DMS79 (cell line): ENCODE data around the gene SETBP1.
A peak's percentile ranks its signal among the peaks of the same experiment; 100 is the strongest.

Experiments
- DNase-seq: peaks from one replicate; lab custom pipeline; 2025; lab: John Stamatoyannopoulos, UW

The SETBP1 gene

DNA sequence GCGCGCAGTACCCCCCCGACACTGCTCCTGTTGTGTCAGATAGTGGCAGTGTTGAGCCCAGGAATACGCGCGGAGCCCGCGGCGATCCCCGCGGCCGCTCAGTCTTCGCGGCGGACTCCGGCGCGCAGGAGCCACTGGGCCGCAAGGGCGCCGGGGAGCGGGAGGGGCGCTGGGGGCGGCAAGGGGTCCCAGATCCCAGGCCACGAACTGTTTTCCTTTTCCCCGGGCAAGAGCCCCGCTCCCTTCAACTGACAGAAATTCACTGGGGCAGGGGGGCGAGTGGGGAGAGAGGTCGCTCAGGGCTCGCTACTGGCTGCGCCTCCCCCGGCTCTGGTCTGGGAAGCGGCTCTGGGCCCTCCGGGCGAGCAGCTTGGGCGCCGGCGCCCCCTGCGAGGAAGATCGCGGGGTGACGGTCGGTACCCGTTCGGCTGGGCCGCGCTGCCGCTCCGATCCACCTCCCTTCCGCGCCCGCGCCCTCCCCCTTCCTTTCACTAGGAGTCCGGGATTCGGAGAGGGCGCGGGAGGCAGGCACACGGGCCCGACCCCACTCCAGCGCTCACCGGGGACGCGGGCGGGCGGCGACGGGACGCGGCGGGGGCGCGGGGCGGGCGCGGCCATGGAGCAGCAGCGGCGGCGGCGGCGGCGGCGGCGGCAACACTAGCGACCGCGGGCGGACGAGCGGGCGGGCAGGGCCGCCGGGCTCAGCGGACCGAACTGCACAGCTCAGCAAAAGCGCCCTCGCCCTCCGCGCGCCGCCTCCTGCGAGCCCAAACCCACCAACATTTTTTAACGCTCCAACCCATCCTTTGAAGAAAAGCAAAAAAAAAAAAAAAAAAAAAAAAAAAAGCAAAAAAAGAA, 1.4 kb upstream of the SETBP1 start:
- DNase-seq, result peak; percentile 62

DNA sequence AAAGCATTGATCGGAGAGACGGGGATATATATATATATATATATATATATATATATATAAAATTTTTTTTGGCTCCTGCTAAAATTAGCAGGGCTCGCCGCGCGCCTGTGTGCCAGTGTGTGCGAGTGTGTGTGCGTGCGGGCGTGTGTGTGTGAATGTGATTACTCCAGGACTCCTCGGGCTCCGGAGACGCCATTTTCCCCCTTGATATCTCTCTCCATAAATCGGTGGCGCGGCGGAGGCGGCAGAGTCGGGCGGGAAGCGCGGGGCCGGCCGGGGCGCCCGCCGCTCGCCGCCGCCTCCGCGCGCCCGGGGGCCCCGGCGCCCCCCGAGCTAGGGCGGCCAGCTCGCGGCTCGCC, 795 bp upstream of the SETBP1 start:
- DNase-seq, result peak; percentile 22

DNA sequence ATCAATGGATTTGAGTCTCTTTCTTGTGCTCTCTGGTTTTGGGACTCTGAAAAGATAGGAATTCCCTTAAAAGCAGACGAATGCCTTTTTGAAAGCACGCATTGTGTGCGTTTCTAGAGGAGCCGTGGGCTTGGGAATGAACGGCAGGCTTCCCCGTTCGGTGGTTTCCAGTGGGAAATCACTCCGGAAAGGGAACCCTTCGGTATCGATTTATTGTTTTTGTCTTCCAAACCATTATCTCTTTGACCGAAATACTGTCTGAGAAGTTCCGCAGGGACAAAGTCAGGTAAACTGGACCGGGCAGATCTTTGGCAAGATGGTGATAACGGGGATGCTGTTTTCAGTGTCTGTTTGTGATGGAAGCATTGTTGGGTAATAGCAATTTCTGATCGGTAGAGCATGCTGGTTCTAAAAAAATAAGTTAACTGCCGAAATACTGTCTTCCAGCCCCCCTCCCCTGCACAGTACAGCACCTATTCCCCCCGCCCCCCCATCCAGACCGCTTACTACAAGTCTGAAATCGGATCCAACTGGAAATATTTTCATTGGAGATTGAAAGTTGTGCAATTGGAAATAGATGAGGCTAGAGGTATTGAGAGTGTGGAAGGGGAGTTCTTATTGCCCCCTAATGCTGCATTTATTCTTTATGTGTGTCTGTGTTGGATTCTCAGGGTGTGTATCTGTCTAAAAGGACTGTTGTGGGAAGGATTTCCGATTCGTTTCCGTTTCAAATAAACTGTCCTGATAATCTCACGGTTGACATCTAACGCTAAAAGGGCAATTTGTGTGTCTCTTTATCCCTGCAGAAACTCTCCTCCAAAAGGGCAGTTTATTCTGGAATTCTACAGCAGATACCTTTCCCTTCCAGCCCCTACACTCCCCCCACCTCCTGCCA, 635 bp downstream of the SETBP1 start:
- no peak for DNase-seq

DNA sequence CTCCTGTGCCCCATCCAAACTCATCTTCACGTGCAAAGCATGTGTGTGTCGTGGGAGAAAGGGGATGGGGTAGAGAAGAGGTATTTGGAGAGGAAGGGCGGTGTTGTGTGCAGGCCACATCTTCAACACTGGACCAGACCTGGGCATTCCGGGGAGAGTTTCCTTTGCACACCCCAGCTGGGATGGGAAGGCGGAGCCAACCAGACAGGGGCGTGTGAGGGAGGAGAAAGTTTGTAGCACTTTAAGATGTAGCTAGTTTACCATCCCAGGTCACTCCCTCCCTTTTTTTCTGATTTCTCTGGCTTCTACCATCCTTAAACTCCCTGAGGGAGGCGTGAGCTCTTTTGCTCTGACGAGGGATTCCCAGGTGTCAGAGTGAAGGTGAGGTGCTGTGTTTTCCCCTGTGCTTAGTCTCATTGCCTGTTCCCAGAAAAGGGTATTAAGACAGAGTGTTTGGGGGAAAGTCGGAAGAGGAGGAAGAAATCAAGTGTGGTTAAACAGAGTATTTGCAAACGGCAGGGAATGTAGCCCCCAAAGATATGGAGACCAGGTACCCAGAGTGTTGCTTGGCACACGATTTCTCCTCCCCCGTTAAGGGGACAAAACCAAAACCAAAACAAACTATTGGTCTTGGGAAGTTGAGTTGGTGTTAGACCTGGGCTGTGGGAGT, 1.6 kb downstream of the SETBP1 start:
- no peak for DNase-seq

DNA sequence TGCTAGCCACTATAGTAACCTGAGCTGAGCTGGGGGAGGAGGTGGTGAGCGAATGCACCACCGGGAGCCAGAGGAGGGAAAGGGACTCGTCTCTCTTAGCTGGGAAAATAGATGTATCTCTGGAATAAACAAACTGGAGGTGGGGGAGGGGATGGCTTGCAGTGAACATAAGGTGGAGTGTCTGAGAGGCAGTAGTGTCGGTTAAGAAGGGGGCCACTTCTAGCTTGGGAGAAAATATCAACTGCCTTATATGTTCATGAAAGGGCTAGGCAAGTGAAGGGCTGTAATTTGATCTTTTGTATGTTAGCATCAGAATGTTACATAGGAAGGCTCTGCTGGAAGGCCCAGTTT, 2.2 kb downstream of the SETBP1 start:
- DNase-seq, result peak; percentile 52

DNA sequence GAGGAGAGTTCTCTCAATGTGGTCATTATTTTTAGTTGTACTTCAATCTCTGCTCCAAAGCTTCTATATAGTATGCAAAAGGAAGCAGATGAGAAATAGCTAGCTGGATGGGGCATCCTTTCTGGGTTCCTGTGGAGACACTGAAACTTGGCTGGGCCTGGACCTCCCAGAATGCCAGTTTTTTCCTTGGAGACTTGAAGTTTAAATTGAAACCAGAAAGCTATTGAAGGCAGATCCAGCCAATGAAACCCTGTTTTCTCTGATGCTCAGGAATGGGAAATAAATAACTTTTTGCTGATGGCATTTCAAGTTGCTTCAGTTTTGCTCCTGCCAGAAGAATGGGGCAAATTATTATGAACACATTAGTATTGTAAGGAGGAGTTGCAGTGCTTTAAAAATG, 2.9 kb downstream of the SETBP1 start:
- DNase-seq, result no peak

DNA sequence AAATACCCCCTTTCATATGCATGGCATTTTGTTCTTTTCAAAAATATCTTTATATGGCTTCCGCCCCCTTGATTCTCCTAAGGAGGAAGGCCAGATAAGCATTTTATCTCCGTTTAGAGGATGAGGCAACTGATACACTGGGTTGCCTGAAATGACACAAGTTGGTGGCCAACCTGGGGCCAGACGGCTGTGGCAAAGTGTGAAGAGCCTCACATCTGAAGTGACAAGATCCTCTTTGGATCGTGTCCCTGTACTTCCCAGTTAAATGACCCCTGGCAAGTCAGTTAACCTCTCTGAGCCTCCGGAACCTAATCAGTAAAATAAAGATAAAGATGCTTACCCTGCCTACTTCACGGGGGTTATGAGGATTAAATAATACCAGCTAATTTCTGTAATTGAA, 4.6 kb downstream of the SETBP1 start:
- DNase-seq, result no peak

DNA sequence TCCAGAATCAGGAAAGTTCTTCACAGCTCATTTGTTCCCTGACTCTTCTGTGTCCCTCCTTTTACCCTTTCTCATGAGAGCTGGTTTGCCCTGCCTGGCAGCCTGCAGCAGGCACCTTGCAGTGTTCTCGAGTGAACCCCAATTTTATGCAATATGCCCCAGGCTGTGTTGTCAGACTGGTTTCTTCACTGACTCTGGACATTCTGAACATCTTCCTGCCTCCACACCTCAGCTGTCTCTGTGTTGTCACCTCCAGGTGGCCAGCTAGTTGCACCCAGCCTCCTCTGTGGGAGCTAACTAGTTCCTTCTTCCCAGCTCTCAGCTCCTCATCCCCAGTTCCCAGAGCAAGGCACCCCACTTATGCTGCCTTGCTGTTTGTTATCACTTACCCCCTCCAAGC, 5.5 kb downstream of the SETBP1 start:
- DNase-seq, result no peak

DNA sequence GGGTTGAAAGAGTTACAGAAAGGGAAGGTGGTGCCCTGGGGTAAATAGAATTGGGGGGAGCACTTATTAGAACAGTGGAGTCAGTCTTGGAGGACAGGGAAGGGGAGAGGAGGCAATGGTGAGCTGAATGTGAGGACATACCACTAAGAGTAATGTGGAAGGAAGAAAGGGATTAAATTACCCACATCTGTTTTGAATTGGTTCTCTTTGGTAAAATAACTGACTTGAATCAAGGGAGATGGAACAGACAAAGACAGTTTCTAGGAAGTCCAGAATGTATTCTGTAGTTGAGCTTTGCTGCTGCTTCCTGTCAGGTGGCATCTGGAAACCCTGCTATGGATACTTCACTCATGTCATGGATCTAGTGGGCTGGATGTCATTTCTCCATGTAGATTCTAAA, 6.7 kb downstream of the SETBP1 start:
- no peak for DNase-seq

DNA sequence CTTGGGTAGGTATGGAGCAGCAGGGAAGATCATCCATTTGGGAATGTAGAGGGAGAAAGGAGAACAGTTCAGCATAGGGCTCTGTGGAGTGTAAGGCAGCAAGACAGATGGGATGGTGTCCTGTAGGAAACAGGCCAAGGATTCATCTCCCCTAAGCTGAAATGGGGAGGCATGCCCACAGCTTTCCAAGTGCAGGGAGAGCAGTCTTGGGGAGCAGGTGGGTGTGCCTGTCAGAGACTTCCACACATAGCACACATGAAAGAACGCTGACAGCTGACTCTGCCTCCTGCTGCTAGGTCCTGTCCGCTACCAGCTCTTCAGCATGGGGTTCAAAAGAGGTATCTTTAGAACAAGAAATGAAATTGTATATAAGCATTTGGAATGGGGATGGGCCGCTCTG, 9.0 kb downstream of the SETBP1 start:
- no peak for DNase-seq

DNA sequence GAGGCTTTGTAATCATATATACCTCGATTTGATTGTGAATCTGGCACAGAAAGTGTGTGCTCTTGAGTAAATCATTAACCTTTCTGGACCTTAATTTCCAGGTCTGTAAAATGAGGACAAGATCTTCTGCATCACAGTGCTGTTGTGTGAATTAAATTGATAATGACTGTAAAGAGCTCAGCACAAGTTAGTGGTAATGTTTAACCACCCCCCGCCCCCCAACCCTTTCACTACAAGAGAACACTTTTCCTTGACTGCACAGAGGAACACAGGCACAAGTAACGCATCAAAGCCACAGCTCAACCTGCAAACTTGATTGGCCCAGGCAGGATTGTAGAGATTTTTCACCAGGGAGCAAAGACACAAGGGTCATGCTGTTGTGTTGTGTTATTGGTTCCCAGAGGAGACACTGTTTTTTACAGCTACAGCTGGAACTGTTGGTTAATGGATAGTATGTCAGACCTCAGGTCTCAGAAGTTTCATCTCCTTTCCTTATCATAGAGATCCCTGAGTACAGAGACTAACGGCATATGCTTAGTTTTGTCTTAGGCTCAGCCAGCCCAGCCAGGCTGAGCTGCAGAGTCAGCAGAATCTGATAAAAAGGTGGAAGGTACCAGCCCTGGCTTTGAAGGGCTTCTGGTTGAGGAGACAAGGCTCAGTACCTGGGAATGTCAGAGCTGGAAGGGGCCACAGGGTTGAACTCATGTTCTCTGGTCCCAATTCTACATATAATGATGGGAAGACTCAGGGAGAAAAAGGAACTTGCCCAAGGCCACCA, 10.6 kb downstream of the SETBP1 start:
- DNase-seq, result no peak

DNA sequence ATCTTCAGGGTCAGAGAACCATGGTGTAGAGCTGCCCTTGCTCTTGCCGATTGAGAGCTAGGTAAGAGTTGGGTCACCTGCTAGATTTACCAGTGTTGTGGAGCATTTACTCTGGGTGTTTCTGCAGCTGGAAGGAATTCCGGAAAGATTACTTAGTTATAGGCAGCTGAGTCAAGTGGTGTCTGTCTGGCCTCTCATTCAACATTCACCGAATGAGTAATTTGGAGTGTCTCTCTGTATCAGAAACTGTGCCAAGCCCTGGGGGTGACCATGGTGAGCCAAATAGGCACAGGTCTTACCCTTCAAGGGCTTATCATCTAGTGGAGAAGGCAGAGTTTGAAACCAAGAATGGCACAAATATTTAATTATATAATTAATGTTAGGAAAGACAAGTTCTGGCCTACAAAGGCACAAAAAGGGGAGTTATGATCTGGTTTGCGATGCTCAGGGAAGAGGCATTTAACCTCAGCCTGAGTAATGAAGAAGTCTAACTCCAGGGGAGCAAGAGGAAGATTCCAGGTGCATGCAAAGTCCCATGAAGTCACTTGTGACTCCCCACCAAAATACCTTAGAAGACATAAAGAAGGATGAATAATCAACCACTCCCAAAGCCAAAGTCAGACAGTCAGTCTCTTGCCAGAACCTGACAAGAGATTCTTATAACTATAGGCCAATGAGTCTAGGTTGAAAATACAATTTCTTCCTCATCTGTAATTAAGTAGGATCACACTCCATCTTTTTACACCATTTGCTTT, 12.5 kb downstream of the SETBP1 start:
- DNase-seq, result no peak

DNA sequence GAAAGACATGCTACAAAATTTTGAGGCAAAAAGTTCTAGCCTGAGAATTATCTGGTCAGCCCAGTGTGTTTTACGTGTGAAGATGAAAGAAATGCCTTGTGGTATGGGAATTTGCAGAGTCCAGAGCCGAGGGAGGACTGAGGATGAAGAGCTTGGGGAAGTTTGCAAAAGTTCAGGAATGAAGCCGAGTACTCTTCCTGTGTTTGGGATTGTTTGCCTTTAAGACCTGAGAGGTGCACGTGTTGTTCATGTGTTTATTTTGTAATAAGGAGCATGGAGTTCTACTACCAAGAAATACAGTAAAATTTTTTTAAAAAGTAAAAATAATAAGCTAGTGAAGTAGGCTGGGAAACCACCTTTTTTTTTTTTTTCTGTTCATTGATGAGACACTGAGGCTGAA, 14.8 kb downstream of the SETBP1 start:
- no peak for DNase-seq

DNA sequence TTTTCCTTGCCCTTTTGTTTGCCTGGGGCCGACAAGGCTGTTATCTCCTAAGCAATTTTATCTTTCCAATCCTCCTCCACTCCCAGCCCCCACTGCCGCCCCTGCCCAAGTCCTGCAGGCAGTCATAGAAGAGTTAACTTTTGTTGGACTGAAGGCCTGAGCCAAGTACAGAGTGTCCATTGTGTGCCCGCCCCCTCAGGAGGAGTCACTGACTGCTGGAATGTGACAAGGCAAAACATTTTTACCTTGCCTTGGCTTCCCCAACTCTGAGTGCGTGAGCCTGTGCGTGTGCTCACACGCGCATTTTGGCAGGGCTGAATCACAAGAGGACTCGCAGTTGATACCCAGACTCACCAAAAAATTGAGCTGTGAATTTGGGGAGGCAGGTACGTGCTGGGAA, 16.2 kb downstream of the SETBP1 start:
- DNase-seq, result no peak

DNA sequence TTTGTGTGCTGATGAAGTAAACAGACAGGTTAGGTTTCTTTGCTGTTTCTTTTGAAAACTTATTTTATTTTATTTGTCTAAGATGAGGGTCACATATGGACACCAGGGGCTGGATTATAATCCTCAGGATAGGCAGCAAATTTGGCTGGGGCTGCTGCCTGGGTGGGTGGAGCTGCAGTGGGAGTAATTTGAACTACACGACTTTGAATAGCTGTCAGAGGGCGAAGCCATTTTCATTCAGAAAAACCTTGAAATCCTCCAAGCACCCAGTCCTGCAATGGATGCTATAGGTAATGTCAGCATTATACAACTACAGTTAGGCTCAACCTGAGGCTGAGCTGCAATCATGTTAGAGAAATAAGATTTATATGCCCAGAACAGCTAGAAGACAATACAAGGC, 16.6 kb downstream of the SETBP1 start:
- no peak for DNase-seq

DNA sequence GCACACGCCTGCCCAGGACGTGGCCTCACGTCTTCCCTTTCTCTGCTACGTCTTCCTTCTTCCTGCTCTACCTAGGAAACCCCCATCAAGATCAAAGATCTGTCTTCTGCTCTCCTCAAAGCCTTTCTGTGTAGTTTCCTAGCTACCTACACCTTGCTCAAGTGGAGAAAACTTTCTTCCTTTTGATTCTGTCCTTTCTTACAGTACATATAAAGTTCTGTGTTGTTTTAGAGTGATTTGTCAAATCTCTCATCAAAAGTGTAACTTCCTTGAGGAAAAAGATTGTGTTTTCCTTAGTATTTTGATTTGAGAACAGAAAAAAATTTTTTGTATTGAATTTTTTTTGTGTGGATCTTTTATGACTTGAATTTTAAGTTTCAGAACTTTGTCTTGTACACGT, 17.8 kb downstream of the SETBP1 start:
- no peak for DNase-seq

DNA sequence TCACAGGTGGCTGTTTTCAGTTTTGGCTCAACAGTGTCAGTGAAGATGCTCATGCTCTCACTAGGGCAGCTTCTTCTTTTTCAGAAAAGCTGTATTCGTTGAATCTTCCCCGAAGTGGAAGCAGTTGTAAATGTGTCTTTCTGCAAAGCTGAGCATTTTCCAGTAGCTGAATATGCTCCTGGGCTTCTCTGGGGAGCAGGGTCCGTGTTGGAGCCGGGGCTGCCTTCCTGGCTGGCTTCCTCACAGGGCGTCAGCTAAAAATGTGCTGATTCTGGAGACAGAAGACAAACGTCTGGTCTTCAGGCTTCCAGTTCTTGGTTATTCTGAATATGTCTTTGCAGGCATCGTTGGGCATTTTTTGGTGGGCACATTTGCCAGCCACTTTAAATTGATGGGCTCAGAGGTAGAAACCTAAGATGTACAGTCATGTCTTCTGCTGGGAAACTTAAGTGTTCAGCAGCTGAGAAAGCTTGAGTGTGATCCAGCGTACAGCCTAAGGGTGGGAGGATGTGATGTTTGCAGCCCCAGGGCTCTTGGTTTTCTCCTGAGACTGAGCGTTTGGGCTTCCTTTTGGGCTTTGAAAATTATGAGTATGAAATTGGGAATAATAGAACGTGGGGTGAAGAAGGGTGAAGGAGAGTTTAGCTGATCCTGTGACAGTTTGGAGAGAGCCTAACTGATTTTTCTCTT, 19.0 kb downstream of the SETBP1 start:
- no peak for DNase-seq

DNA sequence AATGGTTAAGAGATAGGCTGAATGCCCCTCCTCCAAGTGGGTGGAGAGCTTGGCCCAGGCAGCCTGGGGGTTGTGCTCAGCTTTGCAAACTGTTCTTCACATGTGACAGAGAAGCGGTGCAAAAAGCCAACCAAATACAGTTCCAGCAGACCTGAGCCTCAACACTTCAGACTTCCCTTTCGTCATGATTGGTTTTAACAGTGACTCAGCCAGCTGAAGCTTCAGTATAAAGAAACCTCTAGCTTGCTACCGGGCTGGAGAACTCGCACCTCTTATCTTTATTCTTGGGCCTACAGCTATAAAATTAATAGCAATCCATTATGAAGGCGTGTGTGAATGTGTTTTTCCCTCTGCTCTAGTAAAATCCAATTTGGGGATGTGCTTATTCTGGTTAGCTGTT, 20.0 kb downstream of the SETBP1 start:
- no peak for DNase-seq

DNA sequence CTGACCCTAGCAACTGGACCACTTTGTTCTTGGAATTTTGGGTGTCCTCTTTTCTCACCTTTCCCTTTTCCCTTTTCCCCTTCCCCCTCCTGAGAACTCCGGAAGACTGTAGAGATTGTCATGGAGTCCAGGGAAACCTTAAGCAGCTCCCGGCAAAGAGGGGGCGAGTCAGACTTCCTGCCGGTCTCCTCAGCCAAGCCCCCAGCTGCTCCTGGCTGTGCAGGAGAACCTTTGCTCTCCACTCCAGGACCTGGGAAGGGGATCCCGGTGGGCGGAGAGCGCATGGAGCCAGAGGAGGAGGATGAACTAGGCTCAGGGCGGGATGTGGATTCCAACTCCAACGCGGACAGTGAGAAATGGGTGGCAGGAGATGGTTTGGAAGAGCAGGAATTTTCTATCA, 20.5 kb downstream of the SETBP1 start:
- DNase-seq, result no peak

DNA sequence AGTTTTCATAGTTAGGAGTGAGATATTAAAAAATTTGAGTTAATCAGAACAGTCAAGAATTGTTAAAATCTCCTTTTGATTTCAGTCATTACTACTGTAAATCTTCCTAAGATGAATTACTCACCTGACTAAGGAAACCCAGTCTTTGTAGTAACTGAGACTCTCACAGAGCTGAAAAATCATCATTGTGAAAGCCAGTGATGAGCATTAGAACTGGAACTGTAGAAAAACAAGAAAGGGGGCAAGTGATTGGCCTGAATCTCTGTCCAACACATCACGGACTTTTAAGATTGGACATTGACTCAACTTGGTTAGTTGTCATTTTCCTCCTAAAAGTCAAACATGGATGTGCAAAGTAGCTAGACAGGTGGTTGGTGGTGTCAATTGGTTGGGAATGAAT, 21.9 kb downstream of the SETBP1 start:
- no peak for DNase-seq
